Endothelial cell of umbilical vein (primary cell): Measurements from ENCODE around the gene SCYL1. TPM values are rescaled to one million over a fixed set of nuclear protein-coding genes. Genes with fewer than 3 reads are reported as not detected.

Source experiments
- BruUV-seq: library from RNA; stranded (reverse); fragments of 400-500 nt; replicated peaks from 2 replicates; lab custom pipeline; 2021; lab: Mats Ljungman, UMichigan
- CTCF ChIA-PET: fragments of 300-600, 350-600 bp; sonication (Branson Sonifier 250); formaldehyde crosslinking; loops from one replicate; lab custom pipeline; 2021; ENCODE audit warnings: antibody characterized with exemption, inconsistent platforms; lab: Charles Lee
- POLR2A ChIA-PET: fragments of 300-600, 350-600 bp; sonication (Branson Sonifier 250); formaldehyde crosslinking; loops from one replicate; lab custom pipeline; 2021; ENCODE audit warnings: antibody characterized with exemption, inconsistent platforms; lab: Charles Lee
- DNase-seq: peaks from one replicate; pipeline ENCODE4 v3.0.0-alpha.2; 2011; ENCODE audit warnings: low read depth, low spot score
- FAIRE-seq: peaks from 2 replicates; lab custom pipeline; 2011; peaks lifted over from hg19 to GRCh38; lab: Jason Lieb, UNC
- H2AFZ ChIP-seq: 2 replicates; pipeline ENCODE4 v1.6.0; 2012; ENCODE audit warnings: low read depth, low read length, control low read depth, inconsistent platforms
- H3K27ac ChIP-seq: 2 replicates; pipeline ENCODE4 v1.5.1; 2011; ENCODE audit warnings: low read depth, mild to moderate bottlenecking, control low read depth, low read length, moderate library complexity; ENCODE audit not compliant: insufficient read depth
- H3K27me3 ChIP-seq, 2 experiments: 2 replicates each; pipeline versions ENCODE4 v1.6.0 to v1.6.1; 2011; ENCODE audit warnings: low read length in 2 of 2, mixed read lengths in 1 of 2; ENCODE audit not compliant: control insufficient read depth in 2 of 2, insufficient read depth in 2 of 2
- H3K36me3 ChIP-seq, 2 experiments: 2 replicates in 1 of 2; 3 replicates in 1 of 2; pipeline ENCODE4 v1.5.1; 2011; ENCODE audit warnings: low read length in 2 of 2, mild to moderate bottlenecking in 1 of 2, moderate library complexity in 1 of 2; ENCODE audit not compliant: control insufficient read depth in 2 of 2, insufficient read depth in 2 of 2; ENCODE audit errors: extremely low read depth in 1 of 2
- H3K4me1 ChIP-seq: 3 replicates; pipeline ENCODE4 v1.5.1; 2011; ENCODE audit warnings: mild to moderate bottlenecking, low read length; ENCODE audit not compliant: control insufficient read depth, insufficient read depth; ENCODE audit errors: extremely low read depth
- H3K4me2 ChIP-seq: 2 replicates; pipeline ENCODE4 v1.6.1; 2011; ENCODE audit warnings: low read length, control low read depth, mixed read lengths; ENCODE audit not compliant: insufficient read depth
- H3K4me3 ChIP-seq, 3 experiments: fragments of 200-600 bp in 1 of 3; sonication (generic), shearing (Covaris generic) in 1 of 3; replicated peaks in 1 of 3; 2 replicates each; pipeline ENCODE4 v1.5.1; 2011 to 2016; ENCODE audit warnings: control low read depth in 3 of 3, low read length in 3 of 3, mild to moderate bottlenecking in 2 of 3, inconsistent platforms in 1 of 3, low read depth in 1 of 3, moderate library complexity in 1 of 3; ENCODE audit not compliant: insufficient read depth in 1 of 3
- H3K79me2 ChIP-seq: 2 replicates; pipeline ENCODE4 v1.6.0; 2012; ENCODE audit warnings: low read length, inconsistent platforms; ENCODE audit not compliant: control insufficient read depth, insufficient read depth
- H3K9ac ChIP-seq: replicated peaks from 2 replicates; pipeline ENCODE3; 2011; ENCODE audit warnings: low read length, control low read depth; ENCODE audit not compliant: insufficient read depth; ENCODE audit errors: extremely low read depth
- H3K9me1 ChIP-seq: replicated peaks from 3 replicates; pipeline ENCODE4 v1.6.0; 2011; ENCODE audit warnings: mild to moderate bottlenecking, low read length; ENCODE audit not compliant: control insufficient read depth, insufficient read depth; ENCODE audit errors: extremely low read depth
- H3K9me3 ChIP-seq: replicated peaks from 2 replicates; pipeline ENCODE4 v1.5.1; 2012; ENCODE audit warnings: low read length, inconsistent platforms; ENCODE audit not compliant: control insufficient read depth, insufficient read depth
- H4K20me1 ChIP-seq: replicated peaks from 2 replicates; pipeline ENCODE3; 2011; ENCODE audit warnings: mild to moderate bottlenecking, low read length; ENCODE audit not compliant: control insufficient read depth, insufficient read depth; ENCODE audit errors: extremely low read depth
- EZH2 ChIP-seq: IDR thresholded peaks from 2 replicates; pipeline ENCODE4 v1.6.1; 2012; ENCODE audit warnings: borderline replicate concordance, low read depth, mild to moderate bottlenecking, moderate library complexity, low read length, inconsistent platforms; ENCODE audit not compliant: severe bottlenecking
- FOS ChIP-seq: IDR thresholded peaks from 2 replicates; pipeline ENCODE4 v1.6.1; 2011; ENCODE audit warnings: mild to moderate bottlenecking, low read length, moderate library complexity, borderline replicate concordance; ENCODE audit not compliant: insufficient read depth
- MYC ChIP-seq: IDR thresholded peaks from one replicate; pipeline ENCODE4 v1.6.1; 2011; ENCODE audit warnings: mild to moderate bottlenecking, low read depth, low read length
- POLR2A ChIP-seq: IDR thresholded peaks from 2 replicates; pipeline ENCODE4 v1.6.1; 2012; ENCODE audit warnings: low read depth, mild to moderate bottlenecking, control low read depth, low read length
- POLR2AphosphoS5 ChIP-seq: IDR thresholded peaks from 2 replicates; pipeline ENCODE4 v1.6.1; 2012; ENCODE audit warnings: low read depth, mild to moderate bottlenecking, control low read depth, low read length, moderate library complexity; ENCODE audit not compliant: insufficient read depth
- dilution Hi-C: fragments of 300-500 bp; cut with MboI; formaldehyde crosslinking; loops from one replicate; pipeline ENCODE4 v1.15.0; 2019; ENCODE audit warnings: low sequenced_read_pairs; ENCODE audit not compliant: extremely low pct_ligation_motif_present
- intact Hi-C: fragments of 100-400 bp; cut with micrococcal nuclease; formaldehyde crosslinking; loops from one replicate; pipeline ENCODE4 v1.10.0; 2022
- polyA plus RNA-seq, 4 experiments: library from polyadenylated mRNA; depleted of rRNA in 3 of 4; stranded (reverse) in 3 of 4; unstranded in 1 of 4; fragments of >200 nt; gene quantifications; 2 replicates each; pipeline versions ENCODE4 v1.2.1 to v1.2.3, GENCODE V29; 2011 to 2012; ENCODE audit warnings: missing spikeins in 1 of 4
- total RNA-seq: library from RNA; stranded (reverse); gene quantifications from 2 replicates; pipeline ENCODE4 v1.2.3, GENCODE V29; 2021
- TF ChIP-seq, protein P1 (sequence below): IDR thresholded peaks from 2 replicates; pipeline ENCODE4 v1.6.1; 2011; ENCODE audit not compliant: insufficient read depth, insufficient read length
- TF ChIP-seq, protein P2 (sequence below), 2 donors: IDR thresholded peaks; 1 replicate in 1 of 2; 2 replicates in 1 of 2; pipeline ENCODE4 v1.5.1; 2011; ENCODE audit warnings: low read length in 2 of 2, mild to moderate bottlenecking in 2 of 2, moderate library complexity in 2 of 2, control low read depth in 1 of 2, inconsistent platforms in 1 of 2, low read depth in 1 of 2; ENCODE audit not compliant: insufficient read depth in 1 of 2; ENCODE audit errors: extremely low read depth in 1 of 2

The SCYL1 gene
- total and polyA plus RNA-seq, 2 donors (not counting 3 experiments of a cell fraction or from before 2014, with no cell fraction given): 88.2 to 126 TPM

DNA sequence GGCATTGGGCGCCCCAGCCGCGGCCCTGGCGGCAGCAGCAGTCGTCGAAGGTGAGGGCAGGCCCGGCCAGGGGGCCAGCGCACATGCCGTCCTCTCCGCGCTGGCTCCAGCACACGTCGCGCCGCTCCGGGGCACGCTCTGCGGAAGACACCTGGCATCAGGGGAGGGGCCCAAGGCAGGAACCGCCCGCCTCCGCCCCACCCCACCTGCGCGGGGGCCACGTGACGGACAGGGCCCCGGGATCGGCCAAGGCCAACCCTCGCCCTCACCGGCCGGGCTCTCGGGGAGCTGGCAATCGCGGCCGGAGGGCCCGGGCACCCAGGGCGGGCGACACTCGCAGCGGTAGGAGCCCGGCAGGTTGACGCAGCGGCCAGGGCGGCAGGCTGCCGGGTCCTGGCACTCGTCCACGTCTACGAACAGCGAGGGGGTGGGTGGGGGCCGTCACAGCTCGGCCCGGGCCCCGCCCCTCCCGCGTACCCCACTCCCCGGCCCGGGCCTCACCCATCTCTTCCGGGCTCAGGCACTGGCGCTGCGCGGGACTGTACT lies 14.9 kb downstream of the SCYL1 start:
- dilution Hi-C loops: no loop called here

DNA sequence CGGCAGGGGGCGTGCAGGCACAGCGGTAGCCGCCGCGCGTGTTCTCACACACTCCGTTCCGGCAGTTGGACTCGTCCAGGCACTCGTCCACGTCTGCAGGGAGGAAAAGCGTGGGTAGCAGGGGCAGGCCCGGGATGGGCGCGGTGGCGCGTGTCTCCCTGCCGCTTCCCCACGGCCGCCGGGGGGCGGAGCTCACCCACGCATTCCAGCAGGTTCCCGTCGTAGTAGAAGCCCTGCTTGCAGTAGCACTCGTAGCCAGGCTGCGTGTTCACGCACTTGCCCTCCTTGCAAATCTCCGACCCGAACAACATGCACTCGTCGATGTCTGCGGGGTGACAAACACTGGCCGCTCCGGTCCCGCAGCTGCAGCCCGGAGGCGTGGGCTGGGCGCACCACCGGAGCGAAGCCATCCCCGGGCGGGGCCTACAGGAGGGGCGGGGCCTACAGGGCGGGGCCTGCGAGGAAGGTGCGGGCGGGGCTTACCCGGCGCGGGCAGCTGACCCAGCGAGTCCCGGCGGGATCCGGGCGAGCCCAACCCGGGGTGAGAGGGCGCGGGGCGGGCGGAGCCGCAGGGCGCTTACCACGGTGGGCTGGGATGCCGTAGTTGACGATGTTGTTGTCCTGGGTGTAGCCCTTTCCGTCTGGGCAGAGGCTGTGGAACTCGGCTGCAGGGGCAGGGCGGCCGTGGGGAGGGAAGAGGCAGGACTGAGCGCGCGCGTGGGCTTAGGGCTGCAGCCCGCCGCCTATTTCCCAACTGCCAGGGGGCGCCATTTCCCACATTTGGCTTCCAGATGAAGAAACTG lies 15.6 kb downstream of the SCYL1 start:
- Histone ChIP-seq H3K9me3 (no peaks in the 10 kb centered on the region), H3K4me3 (peak overlapping the region in 1 of 3 experiments; percentile 38), H3K36me3 (peaks cover 2 to 26% of the 10 kb centered on the region in 2 experiments), H3K27me3 (no peaks in the 10 kb centered on the region), H2AFZ (peak overlapping the region; percentile 30), H3K4me1 (peaks cover 6% of the 10 kb centered on the region), H3K9ac (no peak overlapping the region), H3K27ac (no peak overlapping the region), H4K20me1 (no peaks in the 10 kb centered on the region), H3K4me2 (peak overlapping the region; percentile 4), H3K79me2 (no peaks in the 10 kb centered on the region), H3K9me1 (no peaks in the 10 kb centered on the region)
- BruUV-seq: no TSS peak
- TF ChIP-seq, protein P1, sequence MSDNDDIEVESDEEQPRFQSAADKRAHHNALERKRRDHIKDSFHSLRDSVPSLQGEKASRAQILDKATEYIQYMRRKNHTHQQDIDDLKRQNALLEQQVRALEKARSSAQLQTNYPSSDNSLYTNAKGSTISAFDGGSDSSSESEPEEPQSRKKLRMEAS: peak; percentile 59
- no peak for TF ChIP-seq EZH2
- TF ChIP-seq FOS: no peak
- TF ChIP-seq MYC: peak; percentile 45
- TF ChIP-seq, protein P2, sequence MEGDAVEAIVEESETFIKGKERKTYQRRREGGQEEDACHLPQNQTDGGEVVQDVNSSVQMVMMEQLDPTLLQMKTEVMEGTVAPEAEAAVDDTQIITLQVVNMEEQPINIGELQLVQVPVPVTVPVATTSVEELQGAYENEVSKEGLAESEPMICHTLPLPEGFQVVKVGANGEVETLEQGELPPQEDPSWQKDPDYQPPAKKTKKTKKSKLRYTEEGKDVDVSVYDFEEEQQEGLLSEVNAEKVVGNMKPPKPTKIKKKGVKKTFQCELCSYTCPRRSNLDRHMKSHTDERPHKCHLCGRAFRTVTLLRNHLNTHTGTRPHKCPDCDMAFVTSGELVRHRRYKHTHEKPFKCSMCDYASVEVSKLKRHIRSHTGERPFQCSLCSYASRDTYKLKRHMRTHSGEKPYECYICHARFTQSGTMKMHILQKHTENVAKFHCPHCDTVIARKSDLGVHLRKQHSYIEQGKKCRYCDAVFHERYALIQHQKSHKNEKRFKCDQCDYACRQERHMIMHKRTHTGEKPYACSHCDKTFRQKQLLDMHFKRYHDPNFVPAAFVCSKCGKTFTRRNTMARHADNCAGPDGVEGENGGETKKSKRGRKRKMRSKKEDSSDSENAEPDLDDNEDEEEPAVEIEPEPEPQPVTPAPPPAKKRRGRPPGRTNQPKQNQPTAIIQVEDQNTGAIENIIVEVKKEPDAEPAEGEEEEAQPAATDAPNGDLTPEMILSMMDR (IDR thresholded peaks at IDR 0.05; ENCODE audit: extremely low read depth in 1 of 2, insufficient read depth in 1 of 2, low read depth in 1 of 2, low read length in 2 of 2): peak; percentile 85 to 91
- TF ChIP-seq POLR2AphosphoS5: peak; percentile 33
- DNase-seq (peak; percentile 90), FAIRE-seq (peak; percentile 85)
- intact Hi-C loops: loop anchor here (1.0 kb wide), 4 partner anchors 15 to 48 kb away; partner anchors contain the start of genes FAM89B and SCYL1
- dilution Hi-C loops: no loop called here
- ChIA-PET POLR2A (interaction anchor here (1.1 kb wide), 3 partner anchors 17 to 32 kb away, joined by 3 read pairs; partner anchors contain the start of gene LTBP3), CTCF (interaction anchor here (1.0 to 6.1 kb wide), 16 partner anchors 9 to 344 kb away, joined by 3 to 206 read pairs (median 10); partner anchors contain the start of genes EHBP1L1, FAM89B, KCNK7 and PCNX3)

More for the DNA sequence above, 14.9 kb downstream of the SCYL1 start:
- Histone ChIP-seq H3K4me2 (peak overlapping the region; percentile 4), H3K9me3 (no peaks in the 10 kb centered on the region), H3K9ac (no peak overlapping the region), H3K4me1 (peaks cover 6% of the 10 kb centered on the region), H4K20me1 (no peaks in the 10 kb centered on the region), H3K79me2 (no peaks in the 10 kb centered on the region), H3K9me1 (no peaks in the 10 kb centered on the region), H3K27me3 (no peaks in the 10 kb centered on the region), H3K36me3 (peaks cover 3 to 30% of the 10 kb centered on the region in 2 experiments), H3K27ac (no peak overlapping the region), H3K4me3 (peak overlapping the region in 1 of 3 experiments; percentile 38), H2AFZ (no peak overlapping the region)
- ChIA-PET CTCF (interaction anchor here (0.6 to 6.1 kb wide), 16 partner anchors 9 to 345 kb away, joined by 3 to 206 read pairs (median 10); partner anchors contain the start of genes EHBP1L1, FAM89B, KCNK7 and PCNX3), POLR2A (interaction anchor here (1.1 kb wide), 2 partner anchors 17 to 19 kb away, joined by 3 read pairs; partner anchors contain the start of gene LTBP3)
- TF ChIP-seq POLR2AphosphoS5 (peak; percentile 56), POLR2A (no peak)
- DNase-seq (no peak), FAIRE-seq (no peak)
- no TSS peak for BruUV-seq
- intact Hi-C loops: loop anchor here (1.0 kb wide), 4 partner anchors 15 to 48 kb away; partner anchors contain the start of genes FAM89B and SCYL1
